ENCODE measurements around the gene KLHL9. TPM values are rescaled to one million over a fixed set of nuclear protein-coding genes. Genes with fewer than 3 reads are reported as not detected.

Gene KLHL9
- total RNA-seq, 2 experiments from 2014 or later = 11.9 to 12.0 TPM

GRCh38 chr9:21281275-21281674 lies 53.9 kb downstream of the KLHL9 start:
- no peaks in the 10 kb centered on the region for H3K36me3 ChIP-seq (ENCODE audit: insufficient read depth, low read length)
- no peak overlapping the region for H3K4me3 ChIP-seq (ENCODE audit: low read length)
- H3K9me3 Mint-ChIP-seq = no peaks in the 10 kb centered on the region
- ATAC-seq (ENCODE audit: poor library complexity) (no peak), DNase-seq (no peak)
- no peak overlapping the region for H3K27ac ChIP-seq (ENCODE audit: low read depth in 1 of 2, low read length in 2 of 2)
- peaks cover 20% of the 10 kb centered on the region for H3K27me3 Mint-ChIP-seq
- no peaks in the 10 kb centered on the region for H3K9me3 ChIP-seq (ENCODE audit: control insufficient read depth in 1 of 2, insufficient read depth in 1 of 2, low read length in 2 of 2)
- no peak overlapping the region for H3K4me3 Mint-ChIP-seq
- no peaks in the 10 kb centered on the region for H3K4me1 ChIP-seq (ENCODE audit: insufficient read depth, low read length)
- POLR2A ChIA-PET = no interaction called here
- intact Hi-C loops (cut with DNase I, micrococcal nuclease) = no loop called here
- no peak overlapping the region for H3K27ac Mint-ChIP-seq
- H3K36me3 Mint-ChIP-seq (ENCODE audit: low read depth) = no peaks in the 10 kb centered on the region
- CTCF ChIA-PET = no interaction called here
- no peak for TF ChIP-seq CTCF (IDR thresholded peaks at IDR 0.05)
- no peaks in the 10 kb centered on the region for H3K4me1 Mint-ChIP-seq (ENCODE audit: low read depth)
- peaks cover 0 to 6% of the 10 kb centered on the region in 2 experiments for H3K27me3 ChIP-seq (ENCODE audit: control insufficient read depth in 1 of 2, insufficient read depth in 2 of 2, low read length in 2 of 2)

Other genes with a start within 250 kb of the KLHL9 start
- gene IFNW1, start 193.6 kb downstream of the KLHL9 start, total RNA-seq = not detected
- gene IFNA21, start 168.7 kb downstream of the KLHL9 start, total RNA-seq = not detected
- gene IFNA4, start 147.8 kb downstream of the KLHL9 start, total RNA-seq = not detected
- not detected for gene IFNA7, start 133.2 kb downstream of the KLHL9 start, total RNA-seq
- not detected for gene IFNA10, start 128.3 kb downstream of the KLHL9 start, total RNA-seq
- gene IFNA16, start 118.1 kb downstream of the KLHL9 start, total RNA-seq = not detected
- not detected for gene IFNA17, start 107.2 kb downstream of the KLHL9 start, total RNA-seq
- not detected for gene IFNA14, start 95.4 kb downstream of the KLHL9 start, total RNA-seq
- gene IFNA5, start 30.1 kb downstream of the KLHL9 start, total RNA-seq = not detected
- gene IFNA6, start 15.5 kb upstream of the KLHL9 start, total RNA-seq = not detected
- gene IFNA13, start 32.7 kb upstream of the KLHL9 start, total RNA-seq = not detected
- not detected for gene IFNA2, start 50.0 kb upstream of the KLHL9 start, total RNA-seq
- gene IFNA8, start 73.7 kb upstream of the KLHL9 start, total RNA-seq = not detected
- gene IFNA1, start 105.0 kb upstream of the KLHL9 start, total RNA-seq = not detected
- gene IFNE, start 146.9 kb upstream of the KLHL9 start, total RNA-seq = not detected